ENCODE measurements around the gene DUSP2.

DNA sequence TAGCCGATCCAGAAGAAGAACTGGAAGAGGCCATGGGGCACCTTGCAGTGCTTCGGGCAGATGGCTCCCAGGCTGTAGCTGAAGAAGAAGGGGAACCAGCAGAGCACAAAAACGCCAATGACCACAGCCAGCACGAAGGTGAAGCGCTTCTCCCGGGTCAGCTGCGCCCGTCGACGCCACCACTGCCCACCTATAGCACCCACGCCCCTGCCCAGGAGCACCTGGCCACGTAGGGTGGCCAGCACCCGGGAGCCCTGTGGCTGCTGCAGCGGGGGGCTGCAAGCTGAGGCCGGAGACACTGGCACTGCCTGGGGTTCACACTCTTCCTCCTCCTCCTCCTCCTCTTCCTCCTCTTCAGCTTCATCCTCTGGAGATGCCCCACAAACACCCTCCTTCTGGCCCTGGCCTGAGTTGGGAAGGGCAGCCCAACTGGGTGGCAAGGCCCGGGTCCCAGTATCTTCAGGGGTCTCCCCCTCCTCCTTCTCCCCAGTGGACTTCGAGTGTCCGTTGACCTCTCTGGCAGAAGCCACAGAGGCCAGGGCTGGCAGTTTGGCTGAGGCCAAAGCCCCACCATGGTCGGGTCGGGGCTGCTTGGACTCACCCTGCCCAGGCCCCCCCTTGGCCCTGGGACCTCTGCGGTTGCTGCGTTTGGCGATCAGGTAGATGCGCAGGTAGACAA, 30.2 kb downstream of the DUSP2 start:
- TF ChIP-seq, protein P1, sequence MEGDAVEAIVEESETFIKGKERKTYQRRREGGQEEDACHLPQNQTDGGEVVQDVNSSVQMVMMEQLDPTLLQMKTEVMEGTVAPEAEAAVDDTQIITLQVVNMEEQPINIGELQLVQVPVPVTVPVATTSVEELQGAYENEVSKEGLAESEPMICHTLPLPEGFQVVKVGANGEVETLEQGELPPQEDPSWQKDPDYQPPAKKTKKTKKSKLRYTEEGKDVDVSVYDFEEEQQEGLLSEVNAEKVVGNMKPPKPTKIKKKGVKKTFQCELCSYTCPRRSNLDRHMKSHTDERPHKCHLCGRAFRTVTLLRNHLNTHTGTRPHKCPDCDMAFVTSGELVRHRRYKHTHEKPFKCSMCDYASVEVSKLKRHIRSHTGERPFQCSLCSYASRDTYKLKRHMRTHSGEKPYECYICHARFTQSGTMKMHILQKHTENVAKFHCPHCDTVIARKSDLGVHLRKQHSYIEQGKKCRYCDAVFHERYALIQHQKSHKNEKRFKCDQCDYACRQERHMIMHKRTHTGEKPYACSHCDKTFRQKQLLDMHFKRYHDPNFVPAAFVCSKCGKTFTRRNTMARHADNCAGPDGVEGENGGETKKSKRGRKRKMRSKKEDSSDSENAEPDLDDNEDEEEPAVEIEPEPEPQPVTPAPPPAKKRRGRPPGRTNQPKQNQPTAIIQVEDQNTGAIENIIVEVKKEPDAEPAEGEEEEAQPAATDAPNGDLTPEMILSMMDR (conservative IDR thresholded peaks at IDR 0.05; ENCODE audit: low read depth in 2 of 2), result no peak
- TF ChIP-seq EZH2phosphoT487 (IDR thresholded peaks at IDR 0.05; ENCODE audit: unreplicated experiment), result no peak

Data from GM23338 (cell line).